NCI-H146 (cell line): ENCODE data around the gene LATS2.

Experiments used
- DNase-seq: peaks from one replicate; lab custom pipeline; 2025; lab: John Stamatoyannopoulos, UW

LATS2 gene

DNA sequence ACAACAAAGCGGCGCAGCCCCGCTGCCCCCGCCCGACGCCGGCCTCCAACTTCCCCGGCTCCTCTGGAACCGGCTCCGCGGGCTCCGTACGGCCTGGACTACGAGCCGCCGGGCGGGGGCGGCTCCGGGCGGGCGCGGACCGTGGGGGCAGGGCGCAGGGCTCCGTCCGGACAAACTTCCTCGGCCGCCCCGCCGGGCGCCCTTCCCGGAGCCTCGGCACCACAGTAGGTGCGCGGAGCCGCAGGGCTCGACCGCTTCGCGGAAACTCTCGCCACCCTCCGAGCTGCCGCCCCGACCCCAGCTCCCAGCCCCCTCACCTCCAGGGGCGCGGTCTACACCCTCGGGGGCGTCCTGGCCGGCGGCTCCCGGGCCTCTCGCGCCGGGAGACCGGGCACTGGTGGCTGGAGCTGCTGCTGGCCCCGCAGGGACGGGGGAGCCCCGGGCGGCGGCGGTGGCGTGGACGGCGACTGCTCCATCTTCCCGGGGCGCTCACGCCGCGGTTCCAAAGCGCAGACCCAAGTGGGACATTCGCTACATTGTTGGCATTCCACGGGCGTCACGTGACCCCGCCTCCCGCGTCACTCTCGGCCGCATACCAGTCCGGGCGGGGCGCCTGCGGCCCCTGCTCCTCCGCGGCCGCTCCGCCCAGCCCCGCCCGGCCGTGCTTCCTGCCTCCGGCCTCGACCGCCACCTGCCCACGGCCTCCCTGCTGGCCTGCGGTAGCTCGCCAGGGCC lies at the start of gene LATS2:
Gene LATS2, minus strand, starts transcription at position 558 of the 735 bp plus-strand sequence. CDS start 15,560 bp downstream, outside the sequence.
- DNase-seq = peak; percentile 38

GRCh38 chr13:21109168-21109567 lies 47.8 kb upstream of the LATS2 start:
- DNase-seq = no peak

DNA sequence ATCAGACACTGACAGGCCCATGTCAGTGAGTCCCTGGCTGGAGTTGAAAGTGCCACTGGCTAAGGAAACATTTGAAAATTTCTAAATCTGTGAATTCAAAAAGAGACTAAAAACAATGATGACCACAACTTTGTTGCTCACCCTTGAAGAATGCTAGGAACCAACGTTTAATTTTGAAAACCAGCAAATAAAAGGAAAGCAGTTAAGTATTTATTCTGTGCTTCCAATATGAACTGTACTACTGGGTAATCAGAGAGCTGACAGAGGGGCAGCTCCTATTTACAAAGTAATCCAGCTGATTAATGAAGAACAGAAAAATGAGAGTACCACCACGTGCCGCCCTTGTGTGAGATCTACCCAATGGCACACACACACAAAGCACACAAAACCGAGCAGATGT lies 44.7 kb upstream of the LATS2 start:
- DNase-seq = no peak

DNA sequence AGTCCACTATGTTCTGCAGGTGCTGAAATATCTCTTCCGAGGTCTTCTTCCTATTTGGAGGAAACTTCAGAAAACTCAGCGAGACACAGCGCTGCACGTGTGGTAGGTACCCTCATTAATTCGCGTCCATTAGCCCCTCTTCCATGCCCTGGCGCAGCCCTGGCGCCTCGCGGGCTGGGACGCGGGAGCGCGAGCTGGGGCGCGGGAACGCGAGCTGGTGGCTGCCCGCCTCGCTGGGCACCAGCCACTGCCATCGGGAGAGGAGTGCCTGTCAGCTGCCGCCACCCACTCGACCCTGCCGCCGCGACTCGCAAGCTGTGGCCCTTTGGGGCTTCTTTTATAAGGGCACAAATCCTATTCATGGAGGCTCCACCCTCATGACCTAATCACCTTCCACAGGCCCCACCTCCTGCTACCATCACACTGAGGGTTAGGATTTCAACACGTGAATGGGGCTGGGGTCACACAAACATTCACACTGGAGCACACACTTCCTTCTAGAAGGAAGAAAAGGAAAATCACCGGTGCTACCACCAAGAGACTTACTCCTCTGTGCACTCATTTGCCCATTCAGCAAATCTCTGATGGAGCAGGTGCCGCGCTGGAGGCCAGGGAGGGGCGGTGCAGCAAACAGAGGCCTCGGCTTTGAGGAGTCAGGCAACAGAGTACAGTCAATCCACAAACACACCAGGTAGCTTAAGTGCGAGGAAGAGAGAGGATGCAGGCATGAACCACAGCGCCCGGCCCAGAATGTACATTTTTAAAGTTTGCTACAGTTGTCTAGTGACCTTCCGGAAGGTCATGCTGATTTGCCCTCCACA lies 43.0 kb upstream of the LATS2 start:
- DNase-seq = no peak

GRCh38 chr13:21101865-21102576 lies 40.6 kb upstream of the LATS2 start:
- DNase-seq = no peak

GRCh38 chr13:21100994-21101757 lies 39.8 kb upstream of the LATS2 start:
- no peak for DNase-seq

- no peak for DNase-seq
Measured at GRCh38 chr13:21100211-21100610, 38.8 kb upstream of the LATS2 start.

DNA sequence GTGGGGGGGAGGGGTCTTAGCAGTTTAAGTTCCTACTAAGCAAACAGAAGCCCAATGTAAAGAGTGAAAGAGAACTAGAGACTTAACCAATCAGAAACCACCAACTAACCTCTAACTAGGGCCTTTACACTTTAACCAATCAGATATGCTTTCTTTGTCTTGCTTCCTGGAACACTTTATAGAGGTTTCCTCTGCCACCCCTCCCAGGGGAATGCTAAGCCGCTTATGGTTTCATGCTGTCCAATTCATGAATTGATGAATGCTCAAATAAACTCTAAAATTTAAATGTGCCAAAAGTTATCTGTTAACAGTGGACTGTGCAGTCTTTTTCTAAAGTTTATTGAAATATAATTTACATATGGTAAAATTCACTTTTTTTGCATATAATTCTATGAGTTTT lies 33.9 kb upstream of the LATS2 start:
- no peak for DNase-seq

GRCh38 chr13:21089830-21090229 lies 28.4 kb upstream of the LATS2 start:
- DNase-seq = no peak

DNA sequence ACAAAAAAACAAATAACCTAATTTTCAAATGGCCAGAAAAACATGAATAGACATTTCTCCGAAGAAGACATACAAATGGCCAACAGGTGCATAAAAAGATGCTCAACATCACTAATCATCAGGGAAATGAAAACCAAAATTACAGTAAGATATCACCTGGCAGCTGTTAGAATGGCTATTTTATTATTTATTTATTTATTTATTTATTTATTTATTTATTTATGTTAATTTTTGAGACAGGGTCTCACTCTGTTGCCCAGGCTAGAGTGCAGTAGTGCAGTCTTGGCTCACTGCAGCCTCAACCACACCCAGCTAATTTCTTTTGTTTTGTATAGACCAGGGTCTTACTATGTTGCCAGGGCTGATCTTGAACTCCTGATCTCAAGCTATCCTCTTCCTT lies 27.1 kb upstream of the LATS2 start:
- DNase-seq = no peak

GRCh38 chr13:21086929-21087328 lies 25.5 kb upstream of the LATS2 start:
- DNase-seq = no peak

- no peak for DNase-seq
Measured at GRCh38 chr13:21081926-21082325, 20.5 kb upstream of the LATS2 start.

DNA sequence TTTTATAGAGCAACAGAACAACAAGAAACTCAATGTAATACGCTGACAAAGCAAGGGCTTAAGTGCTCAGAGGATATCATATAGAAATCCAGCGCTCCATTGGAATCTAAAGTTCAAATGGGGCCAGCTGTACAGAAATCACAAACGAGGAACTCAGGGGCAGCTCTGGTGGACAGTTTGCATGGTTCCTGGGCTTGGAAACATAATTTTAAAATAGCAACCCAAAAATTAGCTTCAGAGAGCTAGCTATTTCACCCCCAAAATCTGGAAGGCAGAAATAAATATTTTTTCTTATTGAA lies 19.2 kb upstream of the LATS2 start:
- no peak for DNase-seq

DNA sequence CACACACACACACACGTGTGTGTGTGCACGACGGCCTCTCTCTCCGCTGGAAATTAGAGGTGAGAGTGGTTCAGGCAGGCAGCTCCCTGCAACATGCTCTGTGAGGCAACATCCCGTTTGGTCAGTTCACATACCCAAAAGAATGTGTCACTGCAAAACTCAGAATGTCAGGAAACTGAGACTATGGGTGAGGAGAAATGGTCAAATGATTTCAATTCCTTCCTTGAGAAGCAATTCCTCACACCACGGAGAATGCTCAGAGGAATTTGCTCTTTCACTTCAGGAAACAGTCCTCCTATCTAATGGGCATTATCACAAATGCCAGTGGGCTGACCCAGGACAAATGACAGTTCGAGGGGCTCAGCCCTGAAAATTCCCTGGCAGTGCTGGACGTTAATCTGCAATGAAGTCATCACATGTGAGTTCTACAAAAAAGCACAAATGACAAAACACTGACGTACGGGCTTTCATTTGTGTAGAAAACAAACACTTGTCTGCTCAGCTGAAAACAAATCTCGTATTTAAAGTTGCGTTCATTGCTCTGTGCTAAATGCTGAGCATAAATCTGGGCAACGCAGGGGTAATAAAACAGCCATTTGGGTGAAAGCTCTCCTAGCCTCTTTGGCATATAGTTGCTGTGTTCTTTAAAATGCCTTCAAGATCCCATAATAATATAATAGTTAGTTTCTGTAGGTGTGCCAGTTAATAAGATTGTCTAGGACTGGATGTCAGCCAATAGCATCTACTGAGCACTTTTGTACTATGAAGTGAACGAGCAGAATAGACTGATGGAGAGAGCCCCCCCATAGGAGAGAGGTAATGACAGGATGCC lies 18.6 kb upstream of the LATS2 start:
- no peak for DNase-seq

DNA sequence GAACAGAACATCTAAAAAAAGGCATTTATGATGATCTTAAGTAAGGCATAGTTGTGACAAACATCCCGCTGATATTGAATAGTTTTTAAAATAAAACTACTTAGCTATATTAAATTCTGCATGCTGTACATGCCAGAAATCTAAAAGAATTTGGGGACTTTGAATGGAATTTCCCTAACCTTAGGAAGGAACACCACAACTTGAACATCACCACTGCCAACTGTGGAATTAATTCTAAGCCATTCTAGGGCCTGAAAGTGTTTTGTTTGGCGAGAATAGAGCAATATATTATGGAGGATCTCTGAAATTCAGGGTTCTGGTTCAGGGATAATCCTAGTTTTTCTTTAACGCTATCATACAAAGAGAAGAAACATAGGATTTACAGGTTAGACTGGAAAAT lies 17.8 kb upstream of the LATS2 start:
- no peak for DNase-seq

DNA sequence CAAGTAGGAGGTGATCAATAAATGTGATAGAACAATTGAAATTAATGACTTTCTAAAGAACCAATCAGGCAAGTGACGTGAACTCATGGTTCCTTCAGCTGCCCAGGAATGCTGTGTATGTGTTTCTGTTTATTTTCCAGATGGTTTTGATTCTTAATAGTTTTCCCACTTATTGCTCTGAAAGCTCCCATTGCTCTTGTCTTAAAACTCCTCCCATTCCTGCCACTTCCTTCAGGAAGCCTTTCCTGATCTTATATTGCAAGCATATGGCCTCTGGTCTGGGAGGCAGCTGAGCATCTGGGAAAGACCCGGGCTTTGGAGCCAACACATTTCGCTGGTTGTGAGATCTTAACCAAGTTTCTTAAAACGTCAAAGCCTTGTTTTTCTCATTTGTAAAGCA lies 17.1 kb upstream of the LATS2 start:
- DNase-seq = no peak

- no peak for DNase-seq
Measured at GRCh38 chr13:21077788-21078353, 16.5 kb upstream of the LATS2 start.

- DNase-seq = no peak
Measured at GRCh38 chr13:21077076-21077787, 15.8 kb upstream of the LATS2 start.

DNA sequence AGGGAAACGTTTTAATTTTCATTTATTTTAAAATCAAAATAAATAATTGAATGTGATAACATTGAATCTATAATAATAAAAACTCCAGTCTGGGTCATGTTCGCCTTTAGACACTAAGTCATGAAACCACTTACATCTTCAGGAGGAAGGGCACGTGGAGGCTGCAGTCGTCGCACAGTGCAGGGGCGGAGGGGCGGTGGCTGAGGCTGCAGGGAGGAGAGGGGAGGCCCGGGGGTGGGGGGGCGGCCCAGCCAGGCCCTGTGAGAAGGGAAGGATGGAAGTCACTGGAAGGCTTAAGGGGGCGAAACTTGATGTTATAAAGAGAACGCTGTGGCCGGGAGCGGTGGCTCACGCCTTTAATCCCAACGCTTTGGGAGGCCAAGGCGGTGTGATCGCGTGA lies 14.9 kb upstream of the LATS2 start:
- no peak for DNase-seq
